Measurements from ENCODE around the gene TUBB2B. TPM values are rescaled to one million over a fixed set of nuclear protein-coding genes. Genes with fewer than 3 reads are reported as not detected.
"Not testable (repeated sequence)": the region's sequence is repeated elsewhere in the genome, so short reads cannot be mapped to it uniquely, and the experiment has no call there.

TUBB2B gene
- total and polyA plus RNA-seq, 7 donors = 2.3 to 24.9 (median 12.7) TPM

GRCh38 chr6:3199382-3199781 is 28.1 kb downstream of the TUBB2B start:
- TF ChIP-seq POLR2AphosphoS5 (IDR thresholded peaks at IDR 0.05) = no peak
- TF ChIP-seq CTCF (IDR thresholded peaks at IDR 0.05) = no peak
- TF ChIP-seq POLR2A (IDR thresholded peaks at IDR 0.05) = no peak
- no peak for TF ChIP-seq EP300 (IDR thresholded peaks at IDR 0.05)
- no peaks in the 10 kb centered on the region for H3K36me3 ChIP-seq
- H3K27ac ChIP-seq = no peak overlapping the region
- 85 to 89% methylated on average over 5 of the region's 5 CpGs for WGBS, 2 donors
- no peaks in the 10 kb centered on the region for H3K27me3 ChIP-seq
- intact Hi-C loops (cut with DNase I) = no loop called here
- DNase-seq = no peak
- no peak overlapping the region for H3K4me3 ChIP-seq
- H3K4me1 ChIP-seq = no peaks in the 10 kb centered on the region
- H3K9me3 ChIP-seq = peaks cover 0 to 4% (median 0%) of the 10 kb centered on the region in 4 donors

- H3K4me1 ChIP-seq; DNase-seq; H3K36me3 ChIP-seq; intact Hi-C loops (cut with DNase I); H3K27ac ChIP-seq; H3K4me3 ChIP-seq; H3K9me3 ChIP-seq; H3K27me3 ChIP-seq: not testable (repeated sequence)
- WGBS, 2 donors = 68 to 93% methylated on average over 4 of the region's 5 CpGs
Observed at GRCh38 chr6:3197734-3198133, 29.7 kb downstream of the TUBB2B start.

- H3K36me3 ChIP-seq = no peaks in the 10 kb centered on the region
- no peak overlapping the region for H3K27ac ChIP-seq
- intact Hi-C loops (cut with DNase I) = no loop called here
- H3K4me1 ChIP-seq = no peaks in the 10 kb centered on the region
- no peak for TF ChIP-seq EP300 (IDR thresholded peaks at IDR 0.05)
- TF ChIP-seq POLR2A (IDR thresholded peaks at IDR 0.05) = no peak
- no peak for TF ChIP-seq CTCF (IDR thresholded peaks at IDR 0.05)
- TF ChIP-seq POLR2AphosphoS5 (IDR thresholded peaks at IDR 0.05) = no peak
- WGBS, 2 donors = 73 to 89% methylated on average over 5 of the region's 5 CpGs
- H3K4me3 ChIP-seq = no peak overlapping the region
- DNase-seq = no peak
- H3K27me3 ChIP-seq = no peaks in the 10 kb centered on the region
- peaks cover 0 to 4% (median 0%) of the 10 kb centered on the region in 4 donors for H3K9me3 ChIP-seq
Observed at GRCh38 chr6:3196770-3197169, 30.7 kb downstream of the TUBB2B start.

GRCh38 chr6:3195695-3196497 is 31.6 kb downstream of the TUBB2B start:
- no peak overlapping the region for H3K4me3 ChIP-seq
- H3K27ac ChIP-seq = no peak overlapping the region
- TF ChIP-seq POLR2AphosphoS5 (IDR thresholded peaks at IDR 0.05) (no peak), EP300 (IDR thresholded peaks at IDR 0.05) (no peak), POLR2A (IDR thresholded peaks at IDR 0.05) (no peak), CTCF (IDR thresholded peaks at IDR 0.05) (no peak)
- DNase-seq = no peak
- 72 to 79% methylated on average over 16 of the region's 16 CpGs for WGBS, 2 donors
- no peaks in the 10 kb centered on the region for H3K4me1 ChIP-seq
- H3K27me3 ChIP-seq = no peaks in the 10 kb centered on the region
- intact Hi-C loops (cut with DNase I) = no loop called here
- H3K36me3 ChIP-seq = no peaks in the 10 kb centered on the region
- peaks cover 0 to 4% (median 0%) of the 10 kb centered on the region in 4 donors for H3K9me3 ChIP-seq

- Histone ChIP-seq H3K27me3 (no peaks in the 10 kb centered on the region), H3K4me1 (no peaks in the 10 kb centered on the region)
Observed at GRCh38 chr6:3195420-3195694, 32.1 kb downstream of the TUBB2B start.

More at GRCh38 chr6:3195420-3195694, 32.1 kb downstream of the TUBB2B start:
- intact Hi-C loops (cut with DNase I) = no loop called here
- 74 to 80% methylated on average over 5 of the region's 5 CpGs for WGBS, 2 donors
- Histone ChIP-seq H3K27ac (peak overlapping the region in 2 of 4 donors; percentile 45 to 55), H3K36me3 (no peaks in the 10 kb centered on the region), H3K4me3 (no peak overlapping the region), H3K9me3 (peaks cover 0 to 4% (median 0%) of the 10 kb centered on the region in 4 donors)
- no peak for DNase-seq
- TF ChIP-seq EP300 (IDR thresholded peaks at IDR 0.05) (no peak), POLR2AphosphoS5 (IDR thresholded peaks at IDR 0.05) (no peak), POLR2A (IDR thresholded peaks at IDR 0.05) (no peak), CTCF (IDR thresholded peaks at IDR 0.05) (no peak)

Data from sigmoid colon (tissue), 7 donors.